Kidney tubule cell (primary cell): Measurements from ENCODE around the gene STMN1.
"Not testable (repeated sequence)": the region's sequence is repeated elsewhere in the genome, so short reads cannot be mapped to it uniquely, and the experiment has no call there.

Experiments used
- DNase-seq: peaks from one replicate; pipeline ENCODE4 v3.0.0-alpha.2; 2018; ENCODE audit warnings: low spot score

Gene STMN1

GRCh38 chr1:25905680-25906643 is at the start of gene STMN1:
TSS of gene STMN1 (minus strand) at chr1:25906419. CDS start at chr1:25904676, 1,743 bp downstream.
- DNase-seq = peak; percentile 89

DNA sequence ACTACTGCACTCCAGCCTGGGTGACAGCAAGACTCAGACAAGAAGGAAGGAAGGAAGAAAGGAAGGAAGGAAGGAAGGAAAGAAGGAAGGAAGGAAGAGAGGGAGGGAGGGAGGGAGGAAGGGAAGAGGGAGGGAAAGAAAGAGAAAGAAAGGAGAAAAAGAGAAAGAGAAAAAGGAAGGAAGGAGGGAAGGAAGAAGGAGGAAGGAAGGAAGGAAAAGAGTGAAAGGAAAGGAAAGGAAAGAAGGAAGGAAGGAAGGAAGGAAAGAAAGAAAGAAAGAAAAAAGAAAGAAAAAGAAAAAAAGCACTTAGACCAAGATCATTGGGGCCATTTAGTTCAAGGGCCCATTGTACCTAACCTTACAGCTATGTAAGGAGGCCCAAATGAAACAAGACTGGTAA is 49.3 kb upstream of the STMN1 start:
- no peak for DNase-seq

- DNase-seq = no peak
Observed at GRCh38 chr1:25954282-25954938, 48.2 kb upstream of the STMN1 start.

DNA sequence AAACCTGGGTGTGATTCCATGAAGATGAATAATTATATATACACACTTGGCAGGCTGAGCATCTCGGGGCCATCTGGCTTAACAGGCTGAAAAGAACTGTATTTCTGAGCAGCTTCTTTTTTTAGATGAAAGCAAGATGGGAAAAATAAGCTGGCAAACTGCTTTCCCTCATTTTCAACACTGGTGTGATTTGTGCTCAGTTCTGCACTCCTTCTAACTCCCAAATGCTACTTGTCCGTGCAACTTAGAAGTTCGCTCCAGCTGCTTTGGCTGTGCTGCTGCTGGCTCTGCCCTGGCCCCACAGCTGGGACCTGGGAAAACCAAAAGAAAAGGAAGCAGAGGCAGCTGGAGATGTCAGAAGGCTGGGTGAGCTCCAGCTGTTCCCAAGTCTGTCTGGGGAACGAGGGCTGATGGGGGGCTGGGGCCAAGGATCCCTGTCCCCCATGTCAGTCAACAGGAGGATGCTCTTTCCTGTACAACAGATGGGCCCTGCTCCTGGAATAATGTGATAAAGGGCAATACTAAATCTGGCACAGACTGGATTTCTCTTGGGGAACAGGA is 46.7 kb upstream of the STMN1 start:
- no peak for DNase-seq

DNA sequence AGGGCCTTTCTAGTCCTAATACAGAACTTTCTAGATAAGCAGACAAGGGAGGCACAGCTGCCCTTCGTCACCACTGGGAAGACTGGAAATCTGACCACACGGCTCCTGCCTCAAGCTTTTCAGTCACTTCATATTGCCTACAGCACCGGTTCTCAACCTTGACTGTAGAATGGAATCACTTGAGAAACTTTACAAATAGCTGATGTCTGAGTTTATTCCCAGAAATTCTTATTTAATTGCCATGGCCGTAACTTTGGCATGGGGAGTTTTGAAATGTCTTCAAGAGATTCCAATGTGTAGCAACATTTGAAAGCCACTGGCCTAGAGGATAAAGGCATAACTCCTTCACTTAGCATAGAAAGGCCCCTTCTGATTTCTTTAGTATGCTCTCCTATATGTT is 42.4 kb upstream of the STMN1 start:
- no peak for DNase-seq

- DNase-seq = no peak
Observed at GRCh38 chr1:25947027-25947426, 40.8 kb upstream of the STMN1 start.

DNA sequence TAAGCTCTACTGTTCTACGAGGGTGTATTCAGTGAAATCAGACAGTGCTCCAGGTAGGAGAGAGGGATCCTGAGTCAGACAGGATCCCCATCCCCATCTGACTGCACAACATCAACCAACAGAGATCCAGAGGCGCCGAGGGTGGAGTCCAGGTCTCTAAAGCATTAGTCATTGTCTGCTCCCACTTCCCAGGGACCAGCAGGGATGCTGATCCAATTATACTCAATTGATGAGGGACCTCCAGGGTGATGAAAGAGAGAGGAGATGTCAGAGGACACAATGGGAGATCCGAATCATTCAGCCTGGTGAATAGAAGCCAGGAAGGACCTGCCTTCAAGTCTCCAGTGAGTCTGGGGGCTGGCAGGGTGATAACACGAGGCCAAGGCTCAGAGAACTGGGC is 39.5 kb upstream of the STMN1 start:
- DNase-seq = no peak

GRCh38 chr1:25944986-25945385 is 38.8 kb upstream of the STMN1 start:
- no peak for DNase-seq

- DNase-seq = not testable (repeated sequence)
Observed at GRCh38 chr1:25943511-25943910, 37.3 kb upstream of the STMN1 start.

DNA sequence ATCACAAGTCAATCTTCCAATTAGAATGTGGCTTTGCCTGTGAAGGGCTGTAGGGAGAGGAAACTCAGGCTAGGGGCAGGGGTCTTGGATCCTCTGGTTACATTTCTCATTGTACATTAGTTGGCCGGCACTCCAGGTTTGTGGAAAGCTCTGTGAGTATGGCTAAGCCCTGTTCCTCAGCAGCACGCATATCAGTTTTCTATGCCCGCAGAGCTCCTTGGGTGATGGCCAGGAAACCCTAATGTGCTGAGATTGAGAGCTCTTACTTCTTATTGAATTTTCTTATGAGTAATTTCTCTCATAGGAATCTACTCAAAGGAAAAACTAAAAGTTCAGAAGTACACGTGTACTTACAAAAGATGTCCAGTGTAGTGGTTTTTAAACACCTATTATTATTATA is 30.7 kb upstream of the STMN1 start:
- DNase-seq = no peak

DNA sequence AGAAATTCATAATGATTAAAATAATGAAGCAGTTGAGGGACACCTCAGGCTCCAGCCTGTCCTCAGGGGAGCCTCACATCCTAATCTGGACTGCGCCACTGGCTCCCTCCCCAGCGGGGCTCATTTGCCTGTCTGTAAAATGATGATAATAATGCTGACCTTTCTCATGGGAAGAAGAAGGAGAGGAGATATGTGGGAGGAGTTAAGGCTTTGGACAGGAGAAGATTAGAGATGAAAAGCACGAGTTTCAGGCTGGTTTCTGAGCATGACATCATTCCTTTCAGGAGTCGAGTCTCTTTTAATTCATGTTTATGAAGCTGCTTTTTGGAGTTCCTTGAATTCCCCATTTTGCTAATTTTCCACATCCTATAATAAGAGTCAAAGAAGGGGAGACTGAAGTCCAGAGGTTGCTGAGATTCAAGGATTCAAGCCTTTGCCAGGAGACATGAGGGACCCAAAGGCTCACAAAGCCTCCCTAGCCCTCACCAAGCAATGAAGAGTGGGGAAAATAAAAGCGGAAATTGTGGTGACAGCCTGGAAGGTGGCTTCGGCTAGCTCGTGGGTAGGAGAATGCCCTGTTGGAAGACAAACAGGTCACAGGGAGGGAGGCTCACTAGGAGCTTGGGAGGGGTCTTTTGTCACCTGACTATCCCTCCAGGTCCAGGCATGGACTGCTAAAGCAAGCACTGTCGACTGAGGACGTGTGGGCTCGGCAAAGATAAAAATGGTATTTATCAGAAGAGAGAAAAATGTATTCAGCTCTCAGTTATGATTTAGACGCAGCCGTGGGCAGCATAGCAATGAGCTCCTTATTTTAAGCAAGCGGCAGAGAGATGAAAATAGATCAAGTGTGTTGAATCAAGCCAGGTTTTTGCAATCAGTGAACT is 27.5 kb upstream of the STMN1 start:
- no peak for DNase-seq

DNA sequence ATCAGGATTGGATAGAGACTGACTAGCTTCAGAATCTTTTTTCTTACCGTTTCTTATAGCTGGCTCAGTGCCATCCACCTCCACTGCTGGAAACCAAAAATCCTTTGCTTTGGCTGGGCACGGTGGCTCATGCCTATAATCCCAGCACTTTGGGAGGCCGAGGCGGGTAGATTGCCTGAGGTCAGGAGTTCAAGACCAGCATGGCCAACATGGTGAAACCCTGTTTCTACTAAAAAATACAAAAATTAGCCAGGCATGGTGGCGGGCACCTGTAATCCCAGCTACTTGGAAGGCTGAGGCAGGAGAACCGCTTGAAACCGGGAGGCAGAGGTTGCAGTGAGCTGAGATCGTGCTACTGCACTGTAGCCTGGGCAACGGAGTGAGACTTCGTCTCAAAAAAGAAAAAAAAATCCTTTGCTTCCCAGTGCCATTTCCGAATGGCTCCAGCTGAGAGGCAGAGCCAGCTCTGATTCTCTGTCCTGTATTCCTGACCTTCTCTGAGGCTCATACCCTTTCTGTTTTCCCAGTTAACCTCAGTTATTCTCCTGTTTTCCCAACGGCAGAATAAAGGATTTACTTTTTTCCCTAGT is 26.7 kb upstream of the STMN1 start:
- DNase-seq = not testable (repeated sequence)

DNA sequence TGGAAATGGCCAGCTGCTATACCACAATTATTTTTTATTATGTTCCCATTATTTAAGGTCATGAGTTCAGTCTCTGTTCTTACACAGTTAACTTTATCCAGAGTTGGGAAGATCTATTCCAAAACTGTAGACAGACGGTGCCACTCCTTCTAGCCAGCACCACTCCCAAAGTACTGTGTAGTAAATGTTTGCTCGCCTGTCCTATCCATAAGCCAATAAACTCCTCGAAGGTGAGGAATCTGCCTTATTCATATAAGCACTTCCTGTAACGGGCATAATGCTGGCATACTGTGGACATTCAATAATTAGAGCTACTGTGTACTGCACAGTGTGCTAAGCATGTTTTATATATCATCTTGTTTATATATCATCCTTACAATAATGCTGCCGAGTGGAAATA is 26.1 kb upstream of the STMN1 start:
- no peak for DNase-seq

DNA sequence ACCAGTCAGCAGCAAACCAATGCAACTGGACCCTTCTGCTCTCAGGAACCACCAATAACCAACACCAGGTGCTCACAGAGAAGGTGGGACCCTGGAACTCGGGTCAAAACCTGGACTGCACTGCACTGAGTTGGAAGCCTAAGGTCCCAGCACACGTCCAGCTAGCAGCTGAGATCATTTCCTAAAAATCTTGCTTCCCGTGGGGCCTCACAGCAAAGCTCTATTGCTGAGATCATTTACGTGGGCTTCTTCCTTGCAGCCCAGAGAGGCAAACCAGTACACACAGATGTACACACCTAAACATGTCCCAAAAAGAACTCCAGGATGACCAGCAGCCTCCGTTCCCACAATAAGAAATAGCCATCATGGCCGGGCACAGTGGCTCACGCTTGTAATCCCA is 22.8 kb upstream of the STMN1 start:
- DNase-seq = no peak

DNA sequence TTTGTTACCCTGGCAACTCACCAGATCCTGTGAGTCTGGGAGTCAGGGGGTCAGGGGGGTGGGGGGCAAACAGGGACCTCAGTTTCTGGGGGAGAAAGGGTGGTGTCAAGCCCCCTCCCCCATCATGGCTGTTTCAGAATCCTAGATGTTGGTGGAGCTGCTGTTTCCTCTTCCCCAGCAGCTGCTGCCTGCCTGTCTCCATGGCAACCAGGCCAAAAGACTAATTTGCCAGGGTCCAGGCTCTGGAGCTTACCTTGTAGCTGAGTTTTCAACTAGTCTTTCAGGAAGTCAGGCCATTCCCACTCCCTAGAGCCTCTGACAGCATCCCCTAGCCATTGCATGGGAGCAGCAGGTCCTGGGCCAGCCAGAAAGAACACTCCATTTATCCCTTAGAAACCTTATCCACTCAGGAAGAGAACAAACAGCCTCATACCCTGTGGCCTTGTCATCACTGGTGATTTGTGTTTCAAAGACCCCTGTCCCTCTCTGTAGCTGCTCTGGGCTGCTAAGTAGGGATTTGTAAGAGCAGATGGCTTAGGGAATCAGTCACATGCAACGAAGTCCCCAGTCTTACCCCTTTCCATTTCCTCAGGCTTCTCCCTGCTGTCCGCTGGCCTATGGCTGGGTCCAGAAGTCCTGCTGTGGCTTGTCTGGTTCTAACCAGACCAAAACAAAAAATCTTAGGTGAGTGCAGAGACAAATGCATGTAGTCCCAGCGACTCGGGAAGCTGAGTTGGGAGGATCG is 21.5 kb upstream of the STMN1 start:
- peak; percentile 18 for DNase-seq

DNA sequence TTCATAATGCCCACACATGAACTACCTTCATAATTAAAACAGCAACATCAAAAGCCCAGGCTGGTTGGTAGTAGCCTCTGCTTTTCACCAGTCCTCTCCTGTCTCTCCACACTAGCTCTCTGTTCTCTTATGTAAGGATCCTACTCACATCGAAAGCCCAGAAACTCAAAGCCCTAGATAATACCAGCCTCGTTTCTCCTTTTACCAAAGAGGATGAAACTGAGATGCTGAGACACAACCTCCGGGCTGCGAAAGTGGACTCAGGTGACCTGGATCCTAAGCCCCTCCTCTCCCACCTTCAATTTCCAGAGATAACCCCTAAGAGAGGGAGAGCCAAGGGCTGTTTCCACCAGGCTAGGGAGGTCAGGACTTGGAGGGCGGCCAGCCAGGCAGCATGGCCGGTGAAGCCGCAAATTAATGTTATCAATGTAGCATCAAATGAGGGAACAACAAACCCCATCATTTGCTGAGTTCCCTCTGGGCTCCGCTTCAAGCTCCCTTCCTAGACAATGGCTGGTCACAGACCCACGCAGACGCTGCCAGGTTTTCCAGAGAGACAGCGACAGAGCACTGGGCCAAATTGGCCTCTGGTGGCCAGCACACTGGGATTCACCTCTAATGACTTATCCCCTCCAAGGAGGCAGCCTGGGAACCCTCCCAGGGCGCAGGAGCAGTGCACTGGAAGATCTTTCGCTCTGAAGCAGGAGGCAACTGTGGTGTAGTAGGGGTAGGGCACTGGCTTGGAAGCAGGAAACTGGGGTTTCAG is 20.7 kb upstream of the STMN1 start:
- DNase-seq = no peak

GRCh38 chr1:25924454-25924853 is 18.2 kb upstream of the STMN1 start:
- DNase-seq = no peak

DNA sequence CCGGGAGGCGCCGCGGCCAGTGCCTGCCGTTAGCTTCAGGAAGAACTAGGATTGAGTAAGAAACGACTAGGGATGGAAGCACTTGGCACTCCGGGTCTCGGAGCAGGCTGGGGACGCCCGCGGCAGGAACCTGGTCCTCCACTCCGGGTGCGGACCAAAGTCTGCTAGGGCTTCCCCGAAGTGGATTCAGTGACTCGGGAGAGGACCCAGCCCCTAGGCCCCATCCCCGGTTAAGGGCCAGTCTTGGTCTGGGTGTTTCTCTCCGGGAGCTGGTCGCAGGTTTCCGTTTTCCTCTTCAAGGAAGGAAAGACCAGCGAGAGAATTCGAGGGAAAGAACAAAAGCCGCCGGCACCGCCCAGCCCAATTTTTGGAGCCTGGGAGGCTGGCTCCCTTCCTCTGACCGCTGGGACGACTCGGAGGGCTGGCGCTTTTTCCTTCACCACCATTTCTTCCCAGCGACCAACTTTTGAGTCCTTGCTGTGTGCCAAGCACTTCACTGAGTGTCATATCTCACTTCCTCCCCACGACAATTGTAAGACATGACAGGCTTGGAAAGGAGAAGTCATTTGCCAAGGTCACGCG is 16.8 kb upstream of the STMN1 start:
- peak; percentile 55 for DNase-seq

DNA sequence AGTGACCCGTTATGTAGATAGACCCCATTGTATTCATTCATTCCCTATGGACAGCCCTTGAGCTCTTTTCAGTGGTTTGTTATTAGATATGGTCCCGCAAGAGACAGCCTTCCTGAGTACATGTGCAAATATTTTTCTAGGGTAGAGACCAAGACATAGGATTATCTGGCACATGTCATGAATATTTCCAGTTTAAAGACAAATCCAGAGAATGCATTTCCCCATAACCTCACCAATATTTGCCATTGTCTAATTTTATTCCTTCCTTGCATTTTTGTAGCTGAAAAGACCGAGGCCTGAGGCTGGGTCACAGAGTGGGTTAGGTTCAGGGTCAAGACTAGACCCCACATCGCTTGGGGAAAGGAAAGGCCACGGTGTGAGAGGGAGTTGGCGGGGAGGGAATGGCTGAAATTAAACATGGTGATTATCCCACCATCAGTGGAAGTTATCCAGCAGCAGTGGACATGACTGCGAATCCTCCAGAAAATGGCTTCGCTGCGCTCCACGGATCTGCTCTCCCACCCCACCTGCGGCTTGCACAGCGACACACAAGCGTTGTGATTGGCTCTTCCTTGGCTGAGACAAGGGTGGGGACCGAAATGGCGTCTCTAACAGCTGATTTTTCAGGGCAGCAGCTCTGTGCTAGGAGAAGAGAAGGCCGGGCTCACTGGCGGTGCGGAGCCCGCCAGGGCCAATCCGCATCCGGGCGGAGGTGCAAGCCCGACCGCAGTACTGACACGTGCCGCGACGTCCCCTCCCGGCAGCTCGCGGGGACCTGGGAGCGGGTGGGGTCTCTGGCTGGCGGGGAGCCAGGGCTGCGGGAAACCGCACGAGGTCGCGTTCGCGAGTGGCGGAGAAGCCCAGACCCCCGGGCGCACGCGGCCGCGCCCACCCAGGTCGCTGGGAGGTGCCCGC is 16.1 kb upstream of the STMN1 start:
- DNase-seq = peak; percentile 58
